Activated T-cell treated with anti-CD3 and anti-CD28 coated beads for 4 hours (primary cell): ENCODE measurements around the gene ATG9A.
A peak's percentile ranks its signal among the peaks of the same experiment; 100 is the strongest.

Experiments
- DNase-seq: peaks from one replicate; pipeline ENCODE4 v3.0.0-alpha.2; 2020

Gene ATG9A

GRCh38 chr2:219219784-219220532 lies 9.5 kb downstream of the ATG9A start:
- no peak for DNase-seq

DNA sequence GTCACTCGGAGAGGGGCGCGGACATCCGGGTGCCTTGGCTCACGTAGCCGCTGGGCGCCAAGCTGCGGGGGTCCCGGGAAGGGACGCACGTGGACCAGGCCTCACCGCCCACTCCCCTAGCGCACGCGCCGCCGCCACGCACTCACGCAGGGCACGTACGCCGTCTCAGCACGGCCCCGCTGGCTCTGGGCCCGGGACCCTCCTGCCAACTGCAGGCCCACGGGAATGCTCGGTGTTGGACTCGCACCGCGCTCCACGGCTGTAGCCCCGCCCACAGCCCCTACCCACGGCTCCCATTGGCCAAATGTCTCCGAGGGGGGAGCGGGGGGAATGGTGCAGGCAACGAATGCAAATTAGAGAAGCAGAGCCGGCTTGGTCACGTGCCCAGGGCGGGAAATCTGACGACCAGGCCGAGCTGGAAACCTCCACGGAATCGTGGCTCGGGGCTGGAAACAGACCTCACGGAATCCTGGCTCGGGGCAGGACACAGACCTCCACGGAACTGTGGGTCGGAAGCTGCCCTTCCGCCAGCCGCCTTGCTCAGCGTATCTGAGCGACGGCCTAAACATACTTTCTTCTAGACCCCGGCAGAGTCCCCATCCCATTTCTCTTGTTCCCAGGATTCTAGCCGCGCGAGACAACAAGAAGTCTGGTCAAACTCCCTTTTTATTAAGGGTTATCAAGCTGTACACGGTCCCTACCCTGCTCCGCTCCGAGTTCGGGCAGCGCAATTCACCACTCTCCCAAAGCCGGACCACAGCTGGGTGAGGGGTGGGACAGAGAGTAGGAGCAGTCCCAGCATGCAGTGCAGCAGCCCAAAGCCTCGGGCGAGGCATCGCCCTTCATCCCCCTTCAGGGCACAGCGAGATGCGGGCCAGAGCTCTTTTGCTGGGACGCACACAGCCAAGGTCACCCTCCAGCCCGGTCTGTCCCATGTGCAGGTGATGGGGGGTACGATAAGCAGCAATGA lies 10.4 kb downstream of the ATG9A start, which contains the start of gene ABCB6:
ABCB6 (minus strand) TSS at position 227 of the 970 bp plus-strand sequence. CDS start 285 bp downstream, outside the sequence.
- peak; percentile 83 for DNase-seq

- DNase-seq, result no peak
Measured at GRCh38 chr2:219218217-219218731, 11.2 kb downstream of the ATG9A start.

DNA sequence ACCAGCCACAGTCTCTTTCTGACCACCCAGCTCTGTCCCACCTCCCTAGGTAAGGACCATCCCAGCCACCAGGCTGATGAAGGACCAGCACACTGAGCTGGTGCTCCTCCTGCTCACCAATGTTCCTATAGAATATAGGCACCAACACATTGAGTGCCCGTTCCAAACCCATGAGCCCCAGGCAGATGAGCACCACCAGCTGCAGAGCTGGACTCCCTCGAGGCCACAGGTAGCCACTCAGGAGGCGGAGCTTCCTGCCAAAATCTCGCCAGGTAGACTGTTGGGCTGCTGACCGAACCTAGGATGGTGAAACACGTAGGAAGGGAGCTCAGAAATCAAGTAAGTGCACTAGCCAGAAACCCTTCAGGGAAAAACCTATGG lies 12.9 kb downstream of the ATG9A start:
- DNase-seq, result no peak

GRCh38 chr2:219215871-219216534 lies 13.4 kb downstream of the ATG9A start:
- DNase-seq, result no peak

GRCh38 chr2:219214786-219215185 lies 14.7 kb downstream of the ATG9A start:
- DNase-seq, result no peak

DNA sequence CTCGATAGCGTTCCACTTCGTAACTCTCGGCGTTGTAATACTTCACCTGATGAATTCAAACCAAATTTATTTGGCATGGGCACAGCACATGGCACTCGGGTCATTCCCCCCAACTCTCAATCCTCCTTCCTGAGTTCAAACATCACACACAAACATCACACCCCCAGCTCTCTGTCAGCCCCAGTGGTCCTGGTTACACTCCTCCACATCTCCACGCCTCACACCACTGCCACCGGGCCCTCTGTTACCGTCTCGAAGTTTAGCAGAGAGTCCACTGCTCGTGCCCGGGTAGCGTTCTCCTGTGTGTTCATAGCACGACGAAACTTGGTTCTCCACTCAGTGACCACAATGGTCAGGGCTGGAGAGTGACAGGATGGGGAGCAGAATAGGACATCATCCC lies 15.3 kb downstream of the ATG9A start:
- DNase-seq, result no peak

GRCh38 chr2:219213486-219214071 lies 15.9 kb downstream of the ATG9A start:
- no peak for DNase-seq

- DNase-seq, result no peak
Measured at GRCh38 chr2:219213026-219213415, 16.4 kb downstream of the ATG9A start.

DNA sequence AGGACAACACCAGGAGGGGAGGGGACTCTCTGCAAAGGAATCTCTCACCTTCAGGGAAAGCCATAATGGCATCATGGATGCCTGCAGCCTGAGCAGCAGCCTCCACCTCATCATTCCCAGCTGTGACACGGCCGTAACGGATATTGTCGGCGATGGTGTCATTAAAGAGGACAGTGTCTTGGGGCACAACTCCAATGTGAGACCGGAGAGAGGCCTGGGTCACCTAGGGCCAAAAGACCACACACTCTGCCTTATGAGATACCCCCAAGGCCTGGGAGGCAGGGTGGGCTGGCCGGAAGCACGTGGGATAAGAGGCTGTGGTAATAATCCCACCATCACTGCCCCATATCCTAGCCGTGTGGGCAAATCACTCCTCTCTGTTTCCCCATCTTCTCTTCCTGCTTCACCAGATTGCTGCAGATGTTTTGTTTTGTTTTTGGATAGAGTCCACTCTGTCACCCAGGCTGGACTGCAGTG lies 18.5 kb downstream of the ATG9A start:
- DNase-seq, result no peak

GRCh38 chr2:219210196-219210885 lies 19.1 kb downstream of the ATG9A start:
- DNase-seq, result no peak

- DNase-seq, result no peak
Measured at GRCh38 chr2:219209236-219210195, 19.9 kb downstream of the ATG9A start.

- no peak for DNase-seq
Measured at GRCh38 chr2:219207884-219208740, 21.3 kb downstream of the ATG9A start.

GRCh38 chr2:219207134-219207883 lies 22.1 kb downstream of the ATG9A start:
- DNase-seq, result no peak

DNA sequence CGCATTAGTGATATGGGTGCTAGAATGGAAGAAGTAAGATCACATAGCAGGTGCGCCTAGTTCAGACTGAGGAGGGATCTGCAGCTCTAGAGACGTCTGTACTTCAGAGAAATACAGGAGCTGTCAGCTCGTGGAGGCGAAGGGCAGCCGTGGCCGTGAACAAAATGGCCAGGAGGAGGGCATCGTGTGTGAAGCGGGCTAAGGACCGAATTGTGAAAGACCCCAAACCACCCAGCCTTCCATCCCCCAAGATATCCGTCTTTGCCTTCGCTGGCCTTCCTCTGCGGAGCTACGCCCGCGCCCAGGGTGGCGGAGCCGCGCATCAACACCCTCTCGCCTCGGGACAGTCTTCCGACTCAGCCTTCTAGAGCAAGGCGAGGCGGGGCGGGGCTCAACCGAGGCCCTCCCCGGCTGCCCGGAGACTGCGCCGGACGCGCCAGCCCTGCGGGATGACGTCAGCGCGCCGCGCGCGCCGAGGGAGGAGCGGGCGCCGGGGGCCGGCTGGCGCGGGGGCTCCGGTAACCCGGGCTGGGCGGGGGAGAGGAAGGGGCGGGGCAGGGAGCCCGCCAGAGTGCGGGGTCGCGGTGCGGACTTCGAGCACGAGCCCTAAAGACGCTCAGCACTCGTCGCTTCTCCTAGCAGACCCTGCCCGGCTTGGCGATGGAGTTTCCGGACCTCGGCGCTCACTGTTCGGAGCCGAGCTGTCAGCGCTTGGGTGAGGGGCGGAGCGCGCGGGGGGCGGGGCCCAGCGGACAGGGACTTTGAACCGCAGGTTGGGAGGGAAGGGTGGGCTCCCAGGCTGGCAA lies 22.9 kb downstream of the ATG9A start, which contains the start of gene ZFAND2B:
ZFAND2B (plus strand) TSS at position 455 of the 806 bp plus-strand sequence; CDS start at position 661, 206 bp downstream.
- DNase-seq, result peak; percentile 92

- DNase-seq, result no peak
Measured at GRCh38 chr2:219205981-219206327, 23.5 kb downstream of the ATG9A start.

- no peak for DNase-seq
Measured at GRCh38 chr2:219205165-219205538, 24.3 kb downstream of the ATG9A start.
